Neural crest cell (in vitro differentiated cells): Measurements from ENCODE around the gene ATF7. TPM values are rescaled to one million over a fixed set of nuclear protein-coding genes. Genes with fewer than 3 reads are reported as not detected.

Experiments used
- DNase-seq: peaks from one replicate; pipeline ENCODE4 v3.0.0; 2021; ENCODE audit warnings: low read depth, mixed read lengths, low spot score
- H3K27ac Mint-ChIP-seq: one replicate; pipeline ENCODE4 v1.8.0; 2021; ENCODE audit warnings: mild to moderate bottlenecking, mixed read lengths; ENCODE audit not compliant: unreplicated experiment
- H3K27me3 Mint-ChIP-seq: 2 replicates; pipeline ENCODE4 v1.8.0; 2021; ENCODE audit warnings: low read depth, mild to moderate bottlenecking, mixed read lengths
- H3K36me3 Mint-ChIP-seq: 2 replicates; pipeline ENCODE4 v1.8.0; 2021; ENCODE audit warnings: low read depth, mild to moderate bottlenecking, mixed read lengths
- H3K4me1 Mint-ChIP-seq: 2 replicates; pipeline ENCODE4 v1.8.0; 2021; ENCODE audit warnings: mixed read lengths
- H3K4me3 Mint-ChIP-seq: one replicate; pipeline ENCODE4 v1.8.0; 2021; ENCODE audit warnings: mild to moderate bottlenecking, mixed read lengths
- H3K9me3 Mint-ChIP-seq: 2 replicates; pipeline ENCODE4 v1.8.0; 2021; ENCODE audit warnings: mixed read lengths
- total RNA-seq: library from RNA; stranded (reverse); gene quantifications from 2 replicates; pipeline ENCODE4 v1.2.1, GENCODE V29; 2021
- TF ChIP-seq, protein P1 (sequence below): fragments of 200-600 bp; sonication (generic); conservative IDR thresholded peaks from 2 replicates; pipeline ENCODE4 v1.5.0; 2021; ENCODE audit warnings: antibody characterized with exemption, mild to moderate bottlenecking

ATF7 gene
- total RNA-seq, 1 donor from 2014 or later, result 32.5 TPM

DNA sequence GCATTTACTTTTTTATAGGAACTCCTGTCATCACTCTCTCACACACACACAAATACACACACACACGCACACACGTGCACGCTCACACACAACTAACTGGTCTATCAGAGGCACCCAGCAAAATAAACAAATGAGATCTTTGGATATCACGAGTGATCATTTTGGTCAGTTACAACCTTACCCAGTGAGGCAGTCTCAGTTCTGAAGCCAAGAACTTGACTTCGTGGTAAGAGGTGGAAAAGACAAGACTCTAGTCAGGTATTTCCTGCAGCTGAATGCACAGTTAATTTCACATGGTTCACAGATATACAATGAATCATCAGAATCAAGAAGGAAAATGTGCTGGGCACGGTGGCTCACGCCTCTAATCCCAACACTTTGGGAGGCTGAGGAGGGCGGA, 39.4 kb downstream of the ATF7 start:
- TF ChIP-seq, protein P1, sequence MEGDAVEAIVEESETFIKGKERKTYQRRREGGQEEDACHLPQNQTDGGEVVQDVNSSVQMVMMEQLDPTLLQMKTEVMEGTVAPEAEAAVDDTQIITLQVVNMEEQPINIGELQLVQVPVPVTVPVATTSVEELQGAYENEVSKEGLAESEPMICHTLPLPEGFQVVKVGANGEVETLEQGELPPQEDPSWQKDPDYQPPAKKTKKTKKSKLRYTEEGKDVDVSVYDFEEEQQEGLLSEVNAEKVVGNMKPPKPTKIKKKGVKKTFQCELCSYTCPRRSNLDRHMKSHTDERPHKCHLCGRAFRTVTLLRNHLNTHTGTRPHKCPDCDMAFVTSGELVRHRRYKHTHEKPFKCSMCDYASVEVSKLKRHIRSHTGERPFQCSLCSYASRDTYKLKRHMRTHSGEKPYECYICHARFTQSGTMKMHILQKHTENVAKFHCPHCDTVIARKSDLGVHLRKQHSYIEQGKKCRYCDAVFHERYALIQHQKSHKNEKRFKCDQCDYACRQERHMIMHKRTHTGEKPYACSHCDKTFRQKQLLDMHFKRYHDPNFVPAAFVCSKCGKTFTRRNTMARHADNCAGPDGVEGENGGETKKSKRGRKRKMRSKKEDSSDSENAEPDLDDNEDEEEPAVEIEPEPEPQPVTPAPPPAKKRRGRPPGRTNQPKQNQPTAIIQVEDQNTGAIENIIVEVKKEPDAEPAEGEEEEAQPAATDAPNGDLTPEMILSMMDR, result no peak
- H3K36me3 Mint-ChIP-seq, result peaks cover 13% of the 10 kb centered on the region
- H3K4me3 Mint-ChIP-seq, result no peak overlapping the region
- no peak for DNase-seq
- H3K27ac Mint-ChIP-seq, result no peak overlapping the region
- peaks cover 3% of the 10 kb centered on the region for H3K9me3 Mint-ChIP-seq
- H3K27me3 Mint-ChIP-seq, result no peaks in the 10 kb centered on the region
- H3K4me1 Mint-ChIP-seq, result peaks cover 16% of the 10 kb centered on the region

GRCh38 chr12:53585448-53586125, 40.6 kb downstream of the ATF7 start:
- no peak for DNase-seq
- Mint-ChIP-seq H3K4me1 (peaks cover 7% of the 10 kb centered on the region), H3K36me3 (peaks cover 13% of the 10 kb centered on the region), H3K27ac (no peak overlapping the region), H3K9me3 (peaks cover 3% of the 10 kb centered on the region), H3K27me3 (no peaks in the 10 kb centered on the region), H3K4me3 (no peak overlapping the region)
- TF ChIP-seq, protein P1, result no peak

DNA sequence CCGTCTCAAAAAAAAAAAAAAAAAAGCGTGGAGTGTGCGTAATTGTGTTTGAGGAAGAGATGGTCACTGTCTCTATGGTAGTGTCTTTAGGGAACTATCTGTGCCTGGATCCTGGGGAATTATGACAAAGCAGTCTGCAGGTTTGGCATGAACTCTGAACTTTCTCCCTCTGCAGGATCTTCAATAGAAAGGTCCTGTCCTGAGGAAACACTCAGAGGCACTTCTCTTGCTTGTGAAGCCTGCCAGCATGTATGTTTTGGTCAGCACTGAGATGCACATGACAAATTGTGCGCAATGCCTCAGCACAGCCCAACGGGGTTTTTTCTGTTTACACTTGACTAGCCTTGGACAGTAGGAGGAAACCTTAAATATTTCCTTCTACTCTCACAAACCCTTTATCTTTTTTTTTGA, 46.6 kb downstream of the ATF7 start:
- TF ChIP-seq, protein P1, result no peak
- no peak overlapping the region for H3K4me3 Mint-ChIP-seq
- H3K27ac Mint-ChIP-seq, result no peak overlapping the region
- H3K4me1 Mint-ChIP-seq, result no peaks in the 10 kb centered on the region
- DNase-seq, result no peak
- H3K36me3 Mint-ChIP-seq, result peaks cover 20% of the 10 kb centered on the region
- peaks cover 3% of the 10 kb centered on the region for H3K9me3 Mint-ChIP-seq
- H3K27me3 Mint-ChIP-seq, result no peaks in the 10 kb centered on the region

- TF ChIP-seq, protein P1, result no peak
- Mint-ChIP-seq H3K27me3 (no peaks in the 10 kb centered on the region), H3K36me3 (peaks cover 15% of the 10 kb centered on the region), H3K9me3 (peaks cover 3% of the 10 kb centered on the region), H3K27ac (no peak overlapping the region), H3K4me3 (no peak overlapping the region), H3K4me1 (no peaks in the 10 kb centered on the region)
- DNase-seq, result no peak
These were observed 47.4 kb downstream of the ATF7 start for GRCh38 chr12:53578783-53579182.

- H3K36me3 Mint-ChIP-seq, result peaks cover 11% of the 10 kb centered on the region
- H3K9me3 Mint-ChIP-seq, result no peaks in the 10 kb centered on the region
- H3K4me3 Mint-ChIP-seq, result no peak overlapping the region
- no peak overlapping the region for H3K27ac Mint-ChIP-seq
- no peak for DNase-seq
- no peaks in the 10 kb centered on the region for H3K4me1 Mint-ChIP-seq
- no peaks in the 10 kb centered on the region for H3K27me3 Mint-ChIP-seq
- TF ChIP-seq, protein P1, result no peak
These were observed 48.2 kb downstream of the ATF7 start for GRCh38 chr12:53577941-53578352.
